ENCODE results near the gene LEF1. TPM values are rescaled to one million over a fixed set of nuclear protein-coding genes. Genes with fewer than 3 reads are reported as not detected.

Gene LEF1
- total RNA-seq = 10 to 100 TPM; 67.4 to 68.2 TPM

DNA sequence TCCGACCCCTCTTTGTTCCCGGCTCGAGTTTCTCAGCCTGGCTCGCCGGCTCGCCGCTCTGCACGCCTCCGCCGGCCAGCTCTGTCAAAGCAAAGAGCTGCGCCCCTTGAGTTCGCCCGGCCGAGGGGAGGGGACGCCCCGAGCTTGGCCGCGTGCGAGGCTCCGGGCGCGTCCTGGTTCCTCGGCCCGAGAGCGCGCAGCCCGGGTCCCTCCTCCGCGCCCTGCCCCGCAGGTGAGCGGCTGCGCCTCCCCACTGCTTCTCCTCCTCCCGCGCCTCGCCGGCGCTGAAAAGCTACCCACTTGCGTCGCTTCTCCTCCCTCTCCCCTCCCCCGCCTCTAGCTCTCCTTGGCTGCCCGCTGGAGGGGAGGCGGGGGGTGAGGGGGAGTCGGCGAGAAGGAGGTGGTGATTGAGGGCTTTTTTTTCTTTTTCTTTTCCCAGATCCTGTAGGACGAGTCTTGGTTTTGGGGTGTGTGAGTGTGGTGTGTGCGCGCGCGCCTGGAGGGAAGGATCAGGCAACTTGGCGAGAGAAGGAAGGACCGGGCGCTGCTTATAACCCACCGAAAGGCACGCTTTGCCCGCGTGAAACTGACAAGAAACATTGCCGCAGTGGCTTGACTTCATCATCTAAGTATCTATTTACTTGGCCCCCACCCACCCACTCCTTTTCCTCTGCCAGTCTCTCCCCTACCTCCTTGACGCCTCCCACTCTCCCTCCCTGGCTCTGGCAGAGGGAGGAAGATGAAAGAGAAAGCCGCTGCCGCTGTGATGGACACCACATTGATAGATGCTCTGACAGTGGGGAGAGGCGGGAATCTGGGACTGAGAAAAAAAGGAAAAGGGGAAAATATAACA lies at the start of gene LEF1:
Gene LEF1, minus strand, starts transcription at position 262 of the 853 bp plus-strand sequence. CDS start 1,165 bp downstream, outside the sequence.
- Mint-ChIP-seq H3K9me3 (no peaks in the 10 kb centered on the region), H3K4me3 (peak within 1 kb of the TSS; percentile 96), H3K27ac (peak within 1 kb of the TSS; percentile 80), H3K36me3 (ENCODE audit: low read depth) (peaks cover 9% of the 10 kb centered on the region), H3K27me3 (peaks cover 40% of the 10 kb centered on the region), H3K4me1 (peaks cover 57% of the 10 kb centered on the region)
- peak; percentile 63 for DNase-seq
- POLR2A ChIA-PET = interaction anchor here (0.7 to 4.3 kb wide), 12 partner anchors 9 to 452 kb away, joined by 3 to 38 read pairs (median 4); partner anchors contain the start of gene RPL34
- CTCF ChIA-PET = interaction anchor here (0.7 to 1.4 kb wide), 4 partner anchors 21 to 150 kb away, joined by 3 to 4 read pairs (median 3); no protein-coding TSS in a partner anchor

DNA sequence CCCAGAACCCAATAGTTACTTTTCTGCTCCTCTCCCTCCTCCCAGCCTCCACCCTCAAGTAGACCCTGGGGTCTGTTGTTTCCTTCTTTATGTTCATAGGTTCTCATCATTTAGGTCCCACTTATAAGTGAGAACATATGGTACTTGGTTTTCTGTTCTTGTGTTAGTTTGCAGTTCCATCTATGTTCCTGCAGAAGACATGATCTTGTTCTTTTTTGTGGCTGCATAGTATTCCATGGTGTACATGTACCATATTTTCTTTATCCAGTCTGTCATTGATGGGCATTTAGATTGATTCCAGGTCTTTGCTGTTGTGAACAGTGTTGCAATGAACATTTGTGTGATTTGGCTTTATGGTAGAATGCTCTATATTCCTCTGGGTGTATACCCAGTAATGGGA lies 47.8 kb upstream of the LEF1 start:
- POLR2A ChIA-PET = no interaction called here
- peaks cover 7% of the 10 kb centered on the region for H3K9me3 Mint-ChIP-seq
- no peak overlapping the region for H3K4me3 Mint-ChIP-seq
- H3K36me3 Mint-ChIP-seq (ENCODE audit: low read depth) = no peaks in the 10 kb centered on the region
- no peak overlapping the region for H3K27ac Mint-ChIP-seq
- CTCF ChIA-PET = no interaction called here
- no peaks in the 10 kb centered on the region for H3K4me1 Mint-ChIP-seq
- no peak for DNase-seq
- no peaks in the 10 kb centered on the region for H3K27me3 Mint-ChIP-seq

DNA sequence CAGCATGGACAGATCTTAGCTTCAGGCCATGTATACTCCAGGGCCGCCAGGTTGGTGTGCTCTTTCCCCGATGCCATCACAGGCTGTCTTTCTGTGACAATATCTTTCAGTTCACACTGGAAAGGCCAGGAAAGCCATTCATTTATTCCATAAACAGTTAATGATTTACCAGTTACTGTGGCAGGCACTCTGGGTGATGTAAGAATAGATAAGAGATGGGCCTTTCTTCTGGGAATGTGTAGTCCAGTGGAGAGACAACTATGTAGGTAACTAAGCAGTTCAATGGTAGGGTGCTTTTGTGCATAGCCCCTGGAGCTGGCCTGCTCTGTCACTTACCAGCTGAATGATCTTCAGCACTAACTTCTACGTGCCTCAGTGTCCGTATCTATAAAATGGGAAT lies 46.3 kb upstream of the LEF1 start:
- Mint-ChIP-seq H3K9me3 (peaks cover 7% of the 10 kb centered on the region), H3K4me1 (no peaks in the 10 kb centered on the region)
- CTCF ChIA-PET = no interaction called here

DNA sequence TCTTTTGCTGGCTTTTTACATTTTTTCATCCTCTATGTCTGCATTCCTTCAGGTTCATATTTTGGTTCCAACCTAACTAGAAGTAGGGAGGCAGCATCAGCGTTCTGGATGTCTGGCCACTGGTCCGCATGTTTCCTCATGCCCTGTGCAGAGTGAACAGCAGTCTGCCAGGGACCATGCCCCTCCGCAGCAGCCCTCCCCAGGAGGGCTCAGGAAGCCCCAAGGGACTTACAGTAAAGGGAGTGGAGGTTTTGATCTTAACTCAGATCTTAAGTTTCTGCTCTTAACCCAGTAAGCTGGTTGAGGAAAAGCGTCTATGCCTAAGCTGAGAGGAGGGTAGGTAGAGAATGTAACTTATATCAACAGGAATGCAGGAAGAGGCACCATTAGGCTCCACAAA lies 45.0 kb upstream of the LEF1 start:
- no peak overlapping the region for H3K4me3 Mint-ChIP-seq
- no peak overlapping the region for H3K27ac Mint-ChIP-seq
- ChIA-PET CTCF (no interaction called here), POLR2A (no interaction called here)
- H3K9me3 Mint-ChIP-seq = peaks cover 7% of the 10 kb centered on the region
- no peaks in the 10 kb centered on the region for H3K27me3 Mint-ChIP-seq
- H3K4me1 Mint-ChIP-seq = no peaks in the 10 kb centered on the region
- H3K36me3 Mint-ChIP-seq (ENCODE audit: low read depth) = no peaks in the 10 kb centered on the region
- no peak for DNase-seq

More for the DNA sequence above, 46.3 kb upstream of the LEF1 start:
- no peak overlapping the region for H3K27ac Mint-ChIP-seq
- no peaks in the 10 kb centered on the region for H3K36me3 Mint-ChIP-seq (ENCODE audit: low read depth)
- no peak overlapping the region for H3K4me3 Mint-ChIP-seq
- no peak for DNase-seq
- POLR2A ChIA-PET = no interaction called here
- no peaks in the 10 kb centered on the region for H3K27me3 Mint-ChIP-seq

DNA sequence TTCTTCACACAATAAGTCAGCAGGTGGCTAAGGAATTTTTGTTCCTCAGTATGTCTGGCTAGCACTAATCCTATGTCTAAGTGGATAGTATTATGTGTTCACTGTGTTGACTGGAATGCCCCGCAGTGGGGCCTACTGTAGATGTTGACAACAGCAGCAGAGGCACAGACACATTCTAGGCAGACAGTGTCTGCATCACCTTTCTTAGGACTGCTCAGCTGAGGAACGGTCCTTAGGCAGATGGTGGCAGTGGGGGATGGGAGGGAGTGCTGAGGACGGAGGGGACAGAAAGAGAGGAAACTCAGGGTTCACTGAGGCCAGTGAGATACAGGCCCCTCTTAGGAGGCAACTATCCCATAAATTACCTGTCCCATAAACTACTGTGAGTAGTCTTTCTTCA lies 44.6 kb upstream of the LEF1 start:
- H3K4me1 Mint-ChIP-seq = no peaks in the 10 kb centered on the region
- no peaks in the 10 kb centered on the region for H3K27me3 Mint-ChIP-seq
- H3K27ac Mint-ChIP-seq = no peak overlapping the region
- peaks cover 7% of the 10 kb centered on the region for H3K9me3 Mint-ChIP-seq
- ChIA-PET CTCF (no interaction called here), POLR2A (no interaction called here)
- DNase-seq = no peak
- H3K36me3 Mint-ChIP-seq (ENCODE audit: low read depth) = no peaks in the 10 kb centered on the region
- H3K4me3 Mint-ChIP-seq = no peak overlapping the region

DNA sequence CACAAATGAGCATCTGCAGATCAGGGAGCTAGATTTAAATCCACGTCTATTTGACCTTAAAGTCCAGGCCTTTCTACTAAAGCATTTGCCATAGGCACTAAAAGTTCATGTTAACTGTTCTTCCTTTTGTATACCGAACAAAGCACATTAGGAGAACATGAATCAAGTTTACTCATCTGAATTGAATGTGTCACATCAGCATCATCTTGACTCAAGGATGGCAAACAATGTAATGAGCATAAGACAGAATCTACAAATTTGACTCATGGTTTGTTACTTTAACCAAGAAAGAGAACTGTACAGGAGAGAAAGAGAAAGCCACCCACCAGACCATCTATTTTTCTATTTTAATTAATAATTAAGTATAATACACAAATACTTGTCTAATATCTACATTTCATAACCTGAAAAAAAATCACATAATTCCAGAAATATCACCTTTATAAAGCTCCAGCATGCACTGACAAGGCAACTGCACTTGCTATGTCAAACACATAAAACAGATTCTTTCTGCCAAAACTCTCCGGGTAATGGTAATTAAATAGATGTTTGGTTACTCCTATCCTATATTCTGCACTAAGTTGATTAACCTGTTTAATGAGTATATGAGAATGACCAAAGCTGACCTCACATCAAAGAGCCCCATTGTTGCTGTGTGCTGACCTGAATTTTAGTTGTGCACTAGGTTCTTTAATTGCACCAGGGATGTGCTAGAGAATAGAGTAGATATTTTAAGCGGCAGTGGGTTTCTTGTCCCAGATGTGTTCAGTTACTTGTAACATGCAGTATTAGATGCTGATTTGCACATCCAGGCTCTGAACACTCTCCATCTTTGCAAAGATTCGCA lies 42.5 kb upstream of the LEF1 start:
- H3K4me1 Mint-ChIP-seq = no peaks in the 10 kb centered on the region
- no peaks in the 10 kb centered on the region for H3K9me3 Mint-ChIP-seq
- POLR2A ChIA-PET = no interaction called here
- H3K36me3 Mint-ChIP-seq (ENCODE audit: low read depth) = no peaks in the 10 kb centered on the region
- H3K27me3 Mint-ChIP-seq = no peaks in the 10 kb centered on the region
- no peak overlapping the region for H3K27ac Mint-ChIP-seq
- H3K4me3 Mint-ChIP-seq = no peak overlapping the region
- DNase-seq = no peak
- CTCF ChIA-PET = interaction anchor here (0.8 kb wide), 1 partner anchor 21 kb away, joined by 3 read pairs; no protein-coding TSS in a partner anchor

DNA sequence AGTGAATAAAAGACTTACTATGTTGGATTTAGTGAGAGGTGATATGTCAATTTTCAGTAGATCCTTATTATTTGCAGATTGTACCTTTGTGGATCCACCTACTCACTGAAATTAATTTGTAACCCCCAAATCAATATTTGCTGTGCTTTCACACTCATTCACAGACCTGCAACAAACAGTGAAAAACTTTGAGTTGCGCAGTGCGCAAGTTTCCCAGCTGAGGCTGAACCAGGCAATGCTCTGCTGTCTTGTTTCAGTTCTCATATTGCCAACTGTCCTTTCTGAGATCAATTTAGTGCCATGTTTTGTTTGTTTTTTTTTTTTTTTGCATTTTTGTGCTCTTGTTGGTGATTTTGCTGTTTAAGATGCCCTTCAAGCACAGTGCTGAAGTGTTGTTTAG lies 40.8 kb upstream of the LEF1 start:
- POLR2A ChIA-PET = no interaction called here
- no peak for DNase-seq
- no peaks in the 10 kb centered on the region for H3K9me3 Mint-ChIP-seq
- no peaks in the 10 kb centered on the region for H3K27me3 Mint-ChIP-seq
- no peak overlapping the region for H3K27ac Mint-ChIP-seq
- peaks cover 2% of the 10 kb centered on the region for H3K4me1 Mint-ChIP-seq
- no peak overlapping the region for H3K4me3 Mint-ChIP-seq
- CTCF ChIA-PET = interaction anchor here (0.7 kb wide), 1 partner anchor 296 kb away, joined by 4 read pairs; no protein-coding TSS in a partner anchor
- no peaks in the 10 kb centered on the region for H3K36me3 Mint-ChIP-seq (ENCODE audit: low read depth)

DNA sequence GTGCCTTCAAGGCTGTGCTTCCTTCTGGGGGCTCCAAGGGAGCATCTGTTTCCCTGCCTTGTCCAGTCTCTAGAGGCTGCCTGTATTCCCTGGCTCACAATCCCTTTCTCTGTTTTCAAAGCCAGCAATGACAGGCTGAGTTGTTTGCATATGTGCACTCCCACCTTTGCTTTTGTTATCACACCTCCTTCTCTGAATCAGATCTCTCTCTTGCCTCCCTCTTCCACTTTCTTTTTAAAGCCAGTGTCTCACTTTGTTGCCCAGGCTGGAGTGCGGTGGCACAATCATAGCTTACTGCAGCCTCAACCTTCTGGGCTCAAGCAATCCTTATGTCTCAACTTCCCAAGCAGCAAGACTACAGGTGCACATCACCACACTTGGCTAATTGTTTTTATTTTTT lies 37.1 kb upstream of the LEF1 start:
- DNase-seq = no peak
- Mint-ChIP-seq H3K27me3 (peaks cover 2% of the 10 kb centered on the region), H3K27ac (no peak overlapping the region), H3K9me3 (no peaks in the 10 kb centered on the region), H3K36me3 (ENCODE audit: low read depth) (no peaks in the 10 kb centered on the region), H3K4me3 (no peak overlapping the region), H3K4me1 (peaks cover 6% of the 10 kb centered on the region)
- POLR2A ChIA-PET = no interaction called here
- CTCF ChIA-PET = interaction anchor here (0.6 kb wide), 1 partner anchor 203 kb away, joined by 3 read pairs; no protein-coding TSS in a partner anchor

DNA sequence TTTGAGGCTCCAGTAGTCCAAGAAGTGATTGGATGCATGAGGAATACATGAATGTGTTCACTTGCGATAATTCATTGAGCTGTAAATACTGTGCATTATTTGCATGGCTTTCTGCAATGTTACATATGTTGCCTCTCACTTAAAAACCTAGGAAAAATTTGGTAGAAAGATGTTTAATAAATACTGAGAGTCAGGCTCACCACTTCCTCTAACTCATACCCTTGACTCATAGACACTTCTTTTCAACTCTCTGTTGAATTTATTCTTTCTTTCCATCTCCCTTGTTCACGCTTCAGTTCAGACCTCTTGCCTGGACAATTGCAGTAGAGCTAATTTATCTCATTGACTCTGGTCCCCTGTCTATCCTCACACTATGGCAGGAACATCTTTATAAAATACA lies 35.8 kb upstream of the LEF1 start:
- H3K4me1 Mint-ChIP-seq = peaks cover 6% of the 10 kb centered on the region
- DNase-seq = no peak
- peaks cover 2% of the 10 kb centered on the region for H3K27me3 Mint-ChIP-seq
- CTCF ChIA-PET = no interaction called here
- H3K4me3 Mint-ChIP-seq = no peak overlapping the region
- H3K27ac Mint-ChIP-seq = no peak overlapping the region
- H3K36me3 Mint-ChIP-seq (ENCODE audit: low read depth) = no peaks in the 10 kb centered on the region
- H3K9me3 Mint-ChIP-seq = no peaks in the 10 kb centered on the region
- POLR2A ChIA-PET = no interaction called here

DNA sequence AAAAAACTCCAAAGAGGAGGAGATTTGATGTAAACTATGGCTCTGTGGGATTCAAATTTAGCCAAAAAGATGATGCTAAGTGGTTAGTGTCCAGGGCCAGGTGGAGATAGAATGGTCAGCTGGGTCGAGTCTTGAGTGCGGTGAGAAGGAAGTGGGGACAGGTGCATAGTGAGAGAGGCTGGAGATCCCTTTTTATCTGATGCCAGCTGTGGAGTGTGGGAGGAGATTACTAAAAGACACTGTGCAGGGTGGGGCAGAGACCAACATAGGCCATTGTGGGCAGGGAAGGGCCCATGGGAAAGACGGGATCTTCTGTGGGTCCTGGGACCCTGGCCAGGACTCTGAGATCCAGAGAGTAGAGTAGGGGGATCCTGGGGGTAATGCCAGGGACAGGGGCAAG lies 34.6 kb upstream of the LEF1 start:
- DNase-seq = no peak
- Mint-ChIP-seq H3K27ac (no peak overlapping the region), H3K4me1 (peaks cover 6% of the 10 kb centered on the region), H3K4me3 (no peak overlapping the region), H3K9me3 (no peaks in the 10 kb centered on the region), H3K27me3 (peaks cover 2% of the 10 kb centered on the region), H3K36me3 (ENCODE audit: low read depth) (no peaks in the 10 kb centered on the region)
- POLR2A ChIA-PET = no interaction called here
- CTCF ChIA-PET = no interaction called here

GRCh38 chr4:108201774-108202173 lies 33.0 kb upstream of the LEF1 start:
- CTCF ChIA-PET = no interaction called here
- Mint-ChIP-seq H3K4me3 (no peak overlapping the region), H3K27me3 (peaks cover 2% of the 10 kb centered on the region), H3K27ac (no peak overlapping the region), H3K9me3 (no peaks in the 10 kb centered on the region), H3K36me3 (ENCODE audit: low read depth) (no peaks in the 10 kb centered on the region), H3K4me1 (peaks cover 6% of the 10 kb centered on the region)
- POLR2A ChIA-PET = no interaction called here
- DNase-seq = no peak

DNA sequence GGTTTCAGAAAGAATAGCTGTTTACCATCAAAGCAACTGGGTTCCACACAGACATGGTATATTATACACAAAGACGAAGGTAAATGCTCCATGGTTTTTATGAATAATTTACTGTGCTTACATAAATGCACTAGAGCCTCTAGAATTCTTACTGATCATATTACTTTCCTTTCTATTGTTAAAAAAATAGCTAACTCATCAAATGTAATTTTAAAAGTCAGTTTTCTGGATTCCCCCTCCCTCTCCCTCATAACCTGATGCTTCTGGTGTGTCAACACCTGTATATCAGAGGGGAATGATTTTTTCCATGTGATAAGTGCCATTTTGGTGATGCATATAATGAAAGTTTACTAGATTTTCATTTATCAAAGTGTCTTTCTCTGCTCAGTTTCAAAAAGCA lies 31.1 kb upstream of the LEF1 start:
- H3K27ac Mint-ChIP-seq = no peak overlapping the region
- DNase-seq = no peak
- H3K36me3 Mint-ChIP-seq (ENCODE audit: low read depth) = no peaks in the 10 kb centered on the region
- CTCF ChIA-PET = no interaction called here
- H3K27me3 Mint-ChIP-seq = peaks cover 2% of the 10 kb centered on the region
- H3K4me3 Mint-ChIP-seq = no peak overlapping the region
- H3K9me3 Mint-ChIP-seq = no peaks in the 10 kb centered on the region
- peaks cover 6% of the 10 kb centered on the region for H3K4me1 Mint-ChIP-seq
- POLR2A ChIA-PET = no interaction called here

DNA sequence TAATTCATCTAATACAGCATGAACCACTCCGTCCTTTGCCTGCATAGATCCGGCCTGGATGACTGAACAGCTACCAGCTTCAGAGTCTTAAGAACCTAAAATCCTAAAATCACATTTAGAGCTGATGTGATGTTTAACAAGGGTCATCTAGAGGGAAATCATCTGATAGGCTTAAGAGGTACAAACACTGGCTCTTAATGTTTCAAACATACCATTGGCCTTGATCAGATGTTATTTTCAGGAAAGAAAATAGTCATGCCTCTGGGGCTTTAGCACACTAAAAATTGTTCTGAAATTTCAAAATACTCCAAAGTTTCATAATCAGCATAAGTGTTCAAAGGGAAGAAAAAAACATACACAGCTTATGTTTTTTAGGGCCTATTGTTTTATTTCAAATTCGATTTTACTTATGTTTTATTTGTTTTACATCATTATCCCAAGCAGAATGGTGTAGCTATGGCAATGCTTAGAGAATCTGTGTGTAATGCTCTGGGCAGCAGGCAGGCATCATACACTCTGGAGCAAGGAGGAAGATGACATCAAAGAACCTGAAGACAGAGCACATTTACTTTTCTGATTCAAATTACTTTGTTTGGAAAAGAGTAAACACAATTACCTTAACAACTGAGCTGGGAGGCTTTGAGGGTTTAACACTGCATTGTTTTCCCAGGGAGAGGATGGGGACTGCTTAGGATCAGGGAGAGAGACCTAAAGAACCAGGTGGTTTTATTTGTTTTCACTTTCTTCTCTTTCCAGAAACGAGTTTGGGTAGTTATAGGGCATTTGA lies 25.3 kb upstream of the LEF1 start:
- CTCF ChIA-PET = interaction anchor here (1.2 kb wide), 1 partner anchor 12 kb away, joined by 3 read pairs; no protein-coding TSS in a partner anchor
- no peak for DNase-seq
- POLR2A ChIA-PET = no interaction called here
- Mint-ChIP-seq H3K4me3 (no peak overlapping the region), H3K4me1 (peaks cover 4% of the 10 kb centered on the region), H3K36me3 (ENCODE audit: low read depth) (no peaks in the 10 kb centered on the region), H3K27ac (no peak overlapping the region), H3K9me3 (no peaks in the 10 kb centered on the region), H3K27me3 (no peaks in the 10 kb centered on the region)

All from activated CD4-positive, alpha-beta memory T cell treated with anti-CD3 and anti-CD28 coated beads, Interleukin-2, amount 10 ng/mL, durations not matched to agents 7 days and 5 days (primary cell).